ENCODE data around the gene COL9A3.
"Not testable (repeated sequence)": the region's sequence is repeated elsewhere in the genome, so short reads cannot be mapped to it uniquely, and the experiment has no call there.

- not testable (repeated sequence) for TF ChIP-seq CTCF (conservative IDR thresholded peaks at IDR 0.05); EZH2 (IDR thresholded peaks at IDR 0.05; ENCODE audit: low read depth)
Observed at GRCh38 chr20:62853304-62853703, 36.5 kb downstream of the COL9A3 start.

Data from PC-9 (cell line).